Measurements from ENCODE around the gene TIMM13. TPM values are rescaled to one million over a fixed set of nuclear protein-coding genes. Genes with fewer than 3 reads are reported as not detected.

The TIMM13 gene
- polyA plus RNA-seq, 3 donors, result 17.3 to 89.3 (median 72.4) TPM

- Histone ChIP-seq H3K27ac (ENCODE audit: low read depth in 1 of 2, low read length in 2 of 2) (no peak overlapping the region), H3K27me3 (ENCODE audit: control insufficient read depth in 2 of 2, insufficient read depth in 2 of 2, low read length in 2 of 2) (no peaks in the 10 kb centered on the region), H3K4me3 (replicated peaks in 1 of 3; ENCODE audit: low read depth in 2 of 3, low read length in 3 of 3) (no peak overlapping the region), H3K79me2 (ENCODE audit: insufficient read depth, low read length) (no peaks in the 10 kb centered on the region), H3K36me3 (replicated peaks in 1 of 2; ENCODE audit: control insufficient read depth in 1 of 2, insufficient read depth in 2 of 2, low read length in 2 of 2) (peaks cover 0 to 2% of the 10 kb centered on the region in 2 donors), H2AFZ (ENCODE audit: insufficient read depth, low read depth, low read length, poor library complexity, severe bottlenecking) (no peak overlapping the region), H3K4me1 (ENCODE audit: control insufficient read depth in 1 of 2, insufficient read depth in 2 of 2, low read length in 2 of 2) (peaks cover 3 to 4% of the 10 kb centered on the region in 2 donors), H3K9ac (ENCODE audit: insufficient read depth, low read length, poor library complexity, severe bottlenecking) (no peak overlapping the region), H4K20me1 (ENCODE audit: insufficient read depth, low read length) (no peaks in the 10 kb centered on the region), H3K9me3 (replicated peaks in 1 of 2; ENCODE audit: control insufficient read depth in 1 of 2, insufficient read depth in 1 of 2, low read length in 2 of 2) (no peaks in the 10 kb centered on the region), H3K4me2 (replicated peaks; ENCODE audit: extremely low read depth, low read length, poor library complexity, severe bottlenecking) (no peak overlapping the region)
- Mint-ChIP-seq H3K4me3 (no peak overlapping the region), H3K27me3 (ENCODE audit: low read depth in 3 of 3) (peaks cover 3 to 4% (median 3%) of the 10 kb centered on the region in 3 donors), H3K36me3 (peaks cover 5 to 10% of the 10 kb centered on the region in 2 donors), H3K4me1 (peaks cover 10% of the 10 kb centered on the region), H3K9me3 (peaks cover 0 to 6% (median 3%) of the 10 kb centered on the region in 7 donors), H3K27ac (peak overlapping the region in 1 of 7 donors; percentile 2)
- WGBS (ENCODE audit: insufficient coverage), result 94% methylated on average over 25 of the region's 29 CpGs
- TF ChIP-seq CTCF (IDR thresholded peaks at IDR 0.05), result no peak
- intact Hi-C loops (cut with micrococcal nuclease), result no loop called here
- DNase-seq, result no peak
Measured at GRCh38 chr19:2415281-2415972, 12.0 kb downstream of the TIMM13 start.

- no peaks in the 10 kb centered on the region for H3K79me2 ChIP-seq (ENCODE audit: insufficient read depth, low read length)
- peaks cover 4 to 14% (median 6%) of the 10 kb centered on the region in 7 donors for H3K9me3 Mint-ChIP-seq
- WGBS (ENCODE audit: insufficient coverage), result 93% methylated on average over 12 of the region's 16 CpGs
- no peak for TF ChIP-seq CTCF (IDR thresholded peaks at IDR 0.05)
- H3K9me3 ChIP-seq (replicated peaks in 1 of 2; ENCODE audit: control insufficient read depth in 1 of 2, insufficient read depth in 1 of 2, low read length in 2 of 2), result peaks cover 0 to 9% of the 10 kb centered on the region in 2 donors
- H3K4me3 Mint-ChIP-seq, result no peak overlapping the region
- no peak overlapping the region for H3K9ac ChIP-seq (ENCODE audit: insufficient read depth, low read length, poor library complexity, severe bottlenecking)
- H3K4me1 Mint-ChIP-seq, result peaks cover 10% of the 10 kb centered on the region
- no peak for DNase-seq
- peaks cover 3 to 9% (median 3%) of the 10 kb centered on the region in 3 donors for H3K27me3 Mint-ChIP-seq (ENCODE audit: low read depth in 3 of 3)
- no peak overlapping the region for H3K27ac ChIP-seq (ENCODE audit: low read depth in 1 of 2, low read length in 2 of 2)
- peaks cover 3 to 4% of the 10 kb centered on the region in 2 donors for H3K4me1 ChIP-seq (ENCODE audit: control insufficient read depth in 1 of 2, insufficient read depth in 2 of 2, low read length in 2 of 2)
- no peak overlapping the region for H2AFZ ChIP-seq (ENCODE audit: insufficient read depth, low read depth, low read length, poor library complexity, severe bottlenecking)
- no peak overlapping the region for H3K27ac Mint-ChIP-seq
- intact Hi-C loops (cut with micrococcal nuclease), result no loop called here
- peaks cover 0 to 2% of the 10 kb centered on the region in 2 donors for H3K36me3 ChIP-seq (replicated peaks in 1 of 2; ENCODE audit: control insufficient read depth in 1 of 2, insufficient read depth in 2 of 2, low read length in 2 of 2)
- H3K4me3 ChIP-seq (replicated peaks in 1 of 3; ENCODE audit: low read depth in 2 of 3, low read length in 3 of 3), result no peak overlapping the region
- H4K20me1 ChIP-seq (ENCODE audit: insufficient read depth, low read length), result no peaks in the 10 kb centered on the region
- peaks cover 5 to 6% of the 10 kb centered on the region in 2 donors for H3K36me3 Mint-ChIP-seq
- no peak overlapping the region for H3K4me2 ChIP-seq (replicated peaks; ENCODE audit: extremely low read depth, low read length, poor library complexity, severe bottlenecking)
- H3K27me3 ChIP-seq (ENCODE audit: control insufficient read depth in 2 of 2, insufficient read depth in 2 of 2, low read length in 2 of 2), result no peaks in the 10 kb centered on the region
Measured at GRCh38 chr19:2413629-2414028, 13.8 kb downstream of the TIMM13 start.

Measured in CD14-positive monocyte (primary cell).